SKM-1 (cell line): Measurements from ENCODE around the gene LBHD2.
"Not testable (repeated sequence)": the region's sequence is repeated elsewhere in the genome, so short reads cannot be mapped to it uniquely, and the experiment has no call there.

Source experiments
- DNase-seq: peaks from one replicate; lab custom pipeline; 2025; ENCODE audit not compliant: unreplicated experiment; lab: John Stamatoyannopoulos, UW

LBHD2 gene

DNA sequence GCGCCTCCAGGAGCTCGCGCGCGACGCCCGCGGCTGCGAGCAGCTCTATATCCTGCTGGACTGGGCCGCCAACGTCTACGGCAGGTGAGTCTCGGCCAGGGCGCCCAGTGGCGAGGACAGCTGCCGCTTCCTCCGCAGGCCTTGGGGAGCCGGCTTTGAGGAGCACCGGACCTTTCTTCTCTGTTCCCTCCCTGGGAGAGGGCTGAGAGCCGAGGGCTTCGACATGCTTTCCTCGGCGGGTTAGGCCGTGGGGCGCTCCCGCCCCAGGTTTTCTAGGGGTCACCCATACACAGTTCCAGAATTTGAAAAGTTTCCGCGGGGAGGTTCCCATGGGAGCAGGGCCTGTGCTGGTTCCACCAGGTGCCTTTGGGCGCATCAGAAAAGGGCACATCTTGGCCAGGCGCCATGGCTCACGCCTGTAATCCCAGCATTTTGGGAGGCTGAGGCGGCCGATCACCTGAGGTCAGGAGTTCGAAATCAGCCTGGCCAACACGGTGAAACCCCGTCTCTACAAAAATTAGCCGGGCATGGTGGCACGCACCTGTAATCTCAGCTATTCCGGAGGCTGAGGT, 18.8 kb downstream of the LBHD2 start:
- DNase-seq = no peak

DNA sequence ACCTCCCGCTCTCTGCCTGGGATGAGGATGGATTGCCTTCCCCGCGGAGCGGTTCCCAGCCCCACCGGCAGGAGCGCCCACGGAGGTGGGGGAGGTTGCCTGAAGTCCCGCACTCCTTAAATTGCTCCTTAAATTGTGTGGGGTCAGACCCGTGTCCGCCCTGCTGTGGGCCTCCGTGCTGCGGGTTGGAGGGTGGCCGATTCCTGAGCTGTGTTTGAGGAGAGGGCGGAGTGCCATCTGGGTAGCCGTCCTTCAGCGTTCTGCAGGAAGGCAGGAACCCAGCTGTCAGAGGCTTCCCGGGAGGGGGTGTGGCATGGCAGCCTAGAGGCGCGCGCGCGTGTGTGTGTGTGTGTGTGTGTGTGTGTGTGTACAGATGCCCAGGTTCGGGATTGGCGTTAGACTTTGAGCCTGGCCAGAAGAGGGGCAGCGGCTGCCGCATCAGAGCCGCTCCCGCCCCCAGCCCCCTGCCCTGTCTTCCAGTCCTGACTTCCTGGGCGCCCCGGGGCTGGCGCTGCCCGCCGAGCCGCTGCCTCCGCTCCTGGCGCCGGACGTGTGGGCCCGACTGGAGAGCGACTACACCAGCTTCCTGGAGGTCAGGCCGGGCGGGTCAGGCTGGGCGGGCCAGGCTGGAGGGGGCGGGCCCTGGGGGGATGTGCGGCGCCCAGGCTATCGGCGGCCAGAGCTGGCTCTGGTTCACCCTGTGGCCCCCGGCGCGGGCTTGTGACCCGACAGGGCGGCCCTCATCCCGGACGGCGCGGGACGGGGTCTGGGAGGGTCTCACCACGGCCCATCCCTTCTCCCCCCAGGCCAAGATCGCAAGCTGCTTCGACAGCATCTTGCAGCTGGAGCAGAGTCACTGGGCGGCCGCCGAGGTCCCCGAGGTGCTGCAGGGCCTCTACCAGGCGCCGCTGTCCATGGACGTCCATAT, 19.7 kb downstream of the LBHD2 start:
- DNase-seq = no peak

DNA sequence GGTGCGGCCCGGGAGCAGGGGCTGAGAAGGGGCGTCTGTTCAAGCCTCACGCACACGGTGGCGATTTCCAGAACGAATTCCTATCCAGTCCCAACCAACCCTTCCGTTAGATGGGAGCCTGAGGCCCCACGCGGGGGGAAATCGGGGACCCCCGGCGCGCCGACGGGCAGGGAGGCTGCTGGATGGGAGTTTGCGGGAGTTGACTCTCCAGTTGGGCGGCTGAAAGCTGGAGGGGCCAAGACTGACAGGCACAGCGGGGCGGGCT, 20.3 kb downstream of the LBHD2 start:
- DNase-seq = no peak

DNA sequence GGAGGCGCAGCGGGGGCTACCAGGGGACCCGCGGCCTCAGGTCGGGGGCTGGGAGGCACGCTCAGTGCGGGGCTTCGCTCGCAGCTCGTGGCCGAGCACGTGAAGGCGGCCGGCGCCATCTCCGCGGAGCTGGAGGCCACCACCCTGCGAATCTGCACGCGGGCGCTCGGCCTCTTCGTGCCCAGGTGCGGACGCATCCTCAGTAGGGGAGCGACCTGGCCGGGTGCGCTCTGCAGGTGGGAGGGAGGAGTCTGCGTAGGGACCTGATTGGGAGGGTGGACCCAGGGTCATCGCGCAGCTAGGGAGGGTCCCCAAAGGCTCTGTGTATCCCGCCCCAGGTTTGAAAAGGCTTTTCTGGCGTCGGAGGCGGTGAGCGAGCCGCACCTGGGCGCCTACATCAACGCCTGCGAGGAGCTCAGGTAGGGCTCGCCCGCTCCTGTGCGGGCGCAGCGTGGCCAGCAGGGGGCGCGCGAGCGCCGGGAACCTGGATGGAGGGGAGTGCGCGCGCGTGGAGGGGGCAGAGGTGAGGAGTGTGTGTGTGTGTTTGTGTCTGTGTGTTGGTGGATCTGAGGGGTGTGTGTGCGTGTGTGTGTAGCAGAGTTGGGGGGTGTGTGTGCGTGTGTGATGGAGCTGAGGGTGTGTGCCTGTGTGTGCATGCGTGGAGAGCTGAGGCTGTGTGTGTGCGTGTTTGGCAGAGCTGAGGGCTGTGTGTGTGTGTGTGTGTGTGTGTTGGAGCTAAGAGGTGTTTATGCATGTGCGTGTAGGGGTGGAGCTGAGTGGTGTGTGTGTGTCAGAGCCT, 20.8 kb downstream of the LBHD2 start:
- DNase-seq = no peak

DNA sequence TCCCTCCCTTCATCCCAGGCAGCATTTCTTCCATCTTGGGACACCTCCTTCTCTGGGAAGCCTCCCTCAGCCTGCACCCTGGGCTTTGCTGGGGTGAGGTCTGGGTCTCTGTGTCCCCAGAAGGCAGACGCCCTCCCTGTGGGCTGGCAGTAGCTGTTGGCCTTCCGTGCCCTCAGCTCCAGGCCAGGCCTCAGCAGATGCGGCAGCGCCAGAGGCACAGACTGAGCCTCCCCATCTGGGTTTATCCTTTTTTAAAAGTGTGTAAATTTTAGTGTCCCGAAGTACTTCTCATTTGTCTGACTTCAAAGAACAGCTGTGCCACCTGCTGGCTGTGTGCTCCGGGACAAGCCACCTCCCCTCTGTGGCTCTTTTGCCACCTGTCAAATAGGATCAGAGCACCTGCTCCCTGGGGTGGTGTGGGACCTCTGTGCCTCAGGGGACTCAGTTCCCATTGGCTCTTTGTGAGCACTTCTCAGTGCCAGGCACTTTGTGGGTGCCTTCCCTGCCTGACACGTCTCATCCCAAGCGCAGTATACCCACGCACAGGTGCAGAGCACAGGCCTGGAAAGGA, 21.7 kb downstream of the LBHD2 start:
- no peak for DNase-seq

DNA sequence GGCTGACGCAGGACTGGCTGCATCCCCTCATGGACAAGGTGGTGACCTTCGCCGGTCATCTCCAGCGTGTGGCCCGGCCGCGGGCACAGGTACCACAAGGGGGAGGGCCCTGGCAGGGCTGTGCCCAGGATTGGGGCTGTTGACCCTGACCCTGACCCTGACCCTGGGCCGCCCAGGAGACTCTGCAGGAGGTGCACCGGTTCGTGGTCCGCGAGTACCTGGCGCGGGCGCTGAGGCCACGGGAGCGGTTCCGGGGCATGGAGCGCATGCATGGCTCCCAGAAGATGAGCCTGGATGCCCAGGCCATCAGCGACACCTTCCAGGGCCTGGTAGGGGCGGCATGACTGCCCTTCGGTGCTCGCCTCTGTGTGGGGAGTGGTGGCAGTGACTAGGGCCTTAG, 23.4 kb downstream of the LBHD2 start:
- DNase-seq = no peak

DNA sequence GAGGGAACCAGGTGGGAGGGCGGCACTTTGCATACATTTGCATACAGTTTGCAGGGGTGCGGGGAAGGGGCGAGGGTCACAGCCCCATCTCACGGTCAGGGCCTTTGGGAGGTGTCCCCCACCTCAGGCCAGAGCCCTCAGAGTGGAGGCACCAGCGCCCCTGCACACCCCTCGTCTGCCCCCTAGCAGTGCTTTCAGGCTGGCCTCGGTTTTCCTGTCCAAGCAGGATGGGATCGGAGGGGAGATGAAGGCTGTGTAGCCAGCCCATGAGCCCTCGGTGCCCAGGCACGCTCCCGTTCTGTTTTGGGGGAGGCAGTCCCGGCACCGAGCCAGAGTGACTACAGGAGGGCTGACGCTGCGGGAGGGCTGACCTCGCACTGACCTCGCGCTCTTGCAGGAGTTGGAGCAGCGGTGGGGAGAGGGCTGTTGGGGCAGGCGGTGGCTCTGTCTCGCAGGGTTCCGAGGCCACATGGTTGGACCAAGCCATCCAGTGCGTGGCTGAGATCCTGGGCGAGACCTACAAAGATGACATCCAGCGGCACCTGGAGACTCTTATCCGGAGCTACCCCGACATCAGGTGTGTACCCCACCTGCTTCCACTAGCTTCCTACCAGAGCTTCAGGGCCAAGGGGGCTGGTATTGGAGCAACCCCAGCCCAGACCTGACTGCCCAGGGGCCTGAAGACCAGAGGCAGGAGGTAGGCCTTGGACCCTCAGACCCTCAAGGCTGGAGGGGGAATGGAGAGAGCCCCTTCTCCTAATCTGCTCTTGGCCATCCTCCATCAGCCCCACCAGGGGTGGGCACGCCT, 24.1 kb downstream of the LBHD2 start:
- no peak for DNase-seq

DNA sequence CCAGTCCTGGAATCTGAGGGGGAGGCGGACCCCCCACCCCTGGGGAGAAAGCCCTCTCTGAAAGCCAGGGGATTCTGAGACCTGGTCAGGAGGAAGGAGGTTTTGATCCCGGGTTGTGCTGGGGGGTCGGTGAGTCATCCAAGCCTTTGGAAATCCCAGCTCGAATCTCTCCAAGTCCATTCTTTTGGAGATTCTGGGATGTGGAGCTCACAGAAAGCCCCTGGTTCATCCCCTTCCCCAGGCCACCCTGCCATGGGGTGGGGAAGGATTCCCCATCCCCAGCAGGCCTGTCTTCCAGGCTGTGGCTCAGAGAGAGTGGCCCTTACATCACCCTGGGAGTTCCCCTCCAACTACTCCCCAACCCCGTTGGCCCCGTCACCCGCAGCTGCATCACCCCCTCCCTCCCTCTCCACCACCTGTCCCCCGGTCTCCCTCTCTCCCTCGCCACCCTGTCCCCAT, 24.8 kb downstream of the LBHD2 start:
- DNase-seq = no peak

DNA sequence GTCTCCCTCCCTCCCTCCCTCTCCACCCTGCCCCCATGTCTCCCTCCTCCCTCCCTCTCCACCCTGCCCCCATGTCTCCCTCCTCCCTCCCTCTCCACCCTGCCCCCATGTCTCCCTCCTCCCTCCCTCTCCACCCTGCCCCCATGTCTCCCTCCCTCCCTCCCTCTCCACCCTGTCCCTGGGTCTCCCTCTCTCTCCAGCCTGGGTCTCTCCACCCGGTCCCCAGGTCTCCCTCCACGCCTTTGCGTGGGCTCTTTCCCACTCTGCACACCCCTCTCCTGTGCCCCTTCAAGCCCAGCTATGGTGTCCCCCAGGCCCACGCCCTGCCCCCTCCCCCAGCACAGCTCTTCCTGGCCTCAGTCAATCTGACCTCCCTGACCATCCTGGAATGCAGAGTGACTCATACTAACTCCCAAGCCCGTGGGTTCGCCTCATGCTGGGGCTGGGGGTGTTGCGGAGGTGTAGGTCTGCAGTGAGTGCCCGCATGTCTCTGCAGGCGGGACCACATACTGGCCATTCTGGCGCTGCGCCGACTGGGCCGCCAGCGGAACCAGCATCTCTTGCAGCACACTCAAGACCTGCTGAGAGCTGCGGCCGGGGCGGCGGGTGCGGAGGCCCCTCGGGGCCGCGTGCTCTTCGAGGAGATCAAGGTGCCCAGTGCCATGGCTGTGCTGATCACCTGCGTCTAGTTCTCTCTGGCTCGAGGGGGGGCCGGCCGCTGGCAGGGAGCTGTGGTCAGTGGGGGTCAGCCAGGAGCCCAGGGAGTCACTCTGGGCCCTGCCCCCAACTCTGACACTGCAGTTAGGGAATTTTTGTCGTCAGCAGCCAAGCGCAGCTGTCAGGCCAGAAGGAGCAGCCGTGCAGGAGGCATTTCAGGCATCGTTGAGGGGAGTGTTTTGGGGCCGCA, 25.8 kb downstream of the LBHD2 start:
- no peak for DNase-seq

DNA sequence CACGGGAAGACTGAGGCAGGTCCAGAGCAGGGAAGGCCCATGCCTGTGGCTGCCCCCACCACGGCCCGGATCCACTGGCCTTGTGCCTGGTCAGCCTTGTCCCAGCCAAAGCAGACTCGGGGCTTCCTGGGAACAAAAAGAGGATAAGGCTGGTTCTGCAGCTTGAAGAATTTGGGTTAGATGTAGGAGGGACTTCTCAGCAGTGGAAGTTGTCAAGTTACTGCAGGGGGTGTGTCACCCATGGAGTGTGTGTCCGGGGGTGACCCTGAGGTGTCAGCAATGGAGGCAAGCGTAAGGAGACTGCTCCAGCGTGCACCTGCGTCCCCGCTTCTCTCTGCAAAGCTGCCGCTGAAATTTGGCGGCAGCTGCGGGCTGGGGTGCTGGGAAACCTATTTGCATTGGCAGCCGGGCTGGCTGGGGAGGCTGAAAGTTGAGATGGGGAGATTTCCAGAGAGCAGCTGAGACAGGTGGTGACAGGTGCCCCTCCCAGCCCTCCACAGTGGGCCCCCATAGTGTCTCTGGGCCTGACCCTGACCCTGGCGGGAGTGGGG, 26.7 kb downstream of the LBHD2 start:
- DNase-seq = no peak

DNA sequence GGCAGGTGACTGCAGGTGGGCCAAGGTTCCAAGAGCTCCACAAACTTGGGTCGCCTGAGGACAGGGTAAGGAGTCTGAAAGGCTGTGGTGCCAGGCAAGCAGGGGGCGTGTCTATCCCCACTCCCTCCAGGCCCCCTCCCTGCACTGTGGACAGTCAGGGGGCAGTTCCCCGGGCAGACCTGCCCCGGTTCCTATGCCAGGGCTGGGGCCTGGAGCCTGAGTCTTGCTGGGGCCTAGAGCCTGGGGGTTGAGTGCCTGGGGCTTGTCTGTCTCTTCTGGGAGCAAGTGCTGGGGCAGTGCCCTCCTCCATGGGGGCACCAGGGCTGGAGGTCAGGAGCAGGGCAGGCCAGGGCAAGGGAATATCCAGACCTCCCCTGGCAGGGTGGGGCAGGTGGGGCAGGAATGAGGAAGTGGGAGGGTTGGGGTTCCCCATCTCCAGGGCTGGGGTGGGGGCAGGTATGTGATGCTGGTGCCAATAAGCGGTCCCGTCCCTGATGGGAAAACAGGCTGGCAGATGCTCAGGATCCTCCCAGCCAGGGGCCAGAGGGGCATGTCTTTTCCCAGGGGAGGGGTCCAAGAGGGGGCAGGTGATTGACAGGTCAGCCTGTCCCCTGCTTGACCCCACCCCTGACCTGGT, 27.3 kb downstream of the LBHD2 start:
- DNase-seq = no peak

DNA sequence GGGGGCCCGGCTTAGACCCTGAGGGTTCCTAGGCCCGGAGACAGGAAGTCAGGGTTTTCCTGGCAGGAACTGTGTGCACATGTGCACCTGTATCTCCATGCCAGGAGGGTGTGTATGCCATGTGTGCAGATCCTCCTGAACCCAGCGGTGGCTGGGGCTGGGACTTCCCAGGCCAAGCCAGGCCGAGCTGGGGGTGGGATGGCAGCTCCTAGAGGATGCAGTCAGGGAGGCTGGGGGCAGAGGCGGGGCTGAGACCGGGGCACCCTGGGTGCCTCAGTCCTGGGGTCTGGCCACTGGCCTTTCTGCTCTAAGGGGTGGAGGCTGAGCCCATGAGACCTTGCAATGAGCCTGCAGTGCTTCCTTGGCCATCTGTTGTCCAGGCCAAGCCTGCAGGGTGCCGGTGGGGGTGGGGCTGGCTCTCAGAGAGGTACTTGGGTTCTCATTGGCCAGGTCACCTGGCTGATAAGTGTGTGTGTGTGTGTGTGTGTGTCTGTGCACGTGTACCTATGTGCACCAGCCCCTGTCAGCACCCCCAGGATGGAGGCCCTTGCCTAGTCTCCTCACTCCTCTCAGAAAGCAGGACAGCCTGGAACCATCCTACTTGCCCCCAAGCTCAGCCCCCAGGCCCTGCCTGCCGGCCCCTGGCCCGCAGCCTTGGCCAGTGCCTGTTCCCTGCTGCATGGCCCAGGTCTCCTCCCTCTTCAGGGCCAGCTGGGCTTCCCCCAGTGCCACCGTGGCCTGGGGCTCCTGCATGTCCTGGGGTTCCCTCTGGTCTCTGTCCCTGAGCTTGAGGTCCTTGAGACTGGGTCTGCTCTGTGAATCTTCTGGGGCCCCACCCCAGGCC, 28.6 kb downstream of the LBHD2 start:
- DNase-seq = no peak

DNA sequence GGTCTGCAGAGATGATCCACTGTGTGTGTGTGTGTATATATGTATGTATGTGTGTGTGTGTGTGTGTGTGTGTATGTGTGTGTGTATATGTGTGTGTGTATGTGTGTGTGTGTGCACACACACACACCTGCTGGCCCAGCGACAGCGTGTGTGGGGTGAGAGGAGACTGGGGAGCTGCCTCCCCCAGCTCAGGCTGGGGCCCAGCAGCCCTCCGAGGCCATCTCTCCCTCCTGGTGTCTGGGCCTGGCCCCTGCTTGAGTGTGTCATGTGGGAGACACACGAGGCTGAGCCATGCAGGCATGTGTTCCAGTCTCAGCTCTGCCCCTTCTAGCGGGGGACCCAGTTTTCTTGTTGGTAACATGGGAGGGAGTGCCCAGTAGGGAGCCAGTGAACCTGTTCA, 29.3 kb downstream of the LBHD2 start:
- no peak for DNase-seq

DNA sequence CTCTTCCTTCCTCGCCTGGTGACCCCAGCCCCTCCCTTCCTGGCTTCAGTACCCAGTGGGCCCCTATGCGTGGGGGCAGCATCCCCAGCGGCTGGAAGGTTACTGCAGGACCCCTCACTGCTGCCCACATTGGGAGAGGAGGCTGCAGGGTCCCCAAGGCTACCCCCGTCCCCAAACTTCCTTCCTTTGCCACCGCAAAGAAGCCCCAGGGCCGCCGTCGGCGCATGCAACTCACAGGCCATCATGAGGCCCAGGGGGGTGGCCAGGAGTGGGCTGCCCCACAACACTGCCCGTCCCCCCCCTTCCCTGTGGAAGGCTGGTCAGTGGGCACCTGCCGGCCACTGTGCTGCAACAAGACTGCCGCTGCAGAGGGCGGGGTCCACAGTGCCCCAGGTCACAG, 29.8 kb downstream of the LBHD2 start:
- DNase-seq = no peak

DNA sequence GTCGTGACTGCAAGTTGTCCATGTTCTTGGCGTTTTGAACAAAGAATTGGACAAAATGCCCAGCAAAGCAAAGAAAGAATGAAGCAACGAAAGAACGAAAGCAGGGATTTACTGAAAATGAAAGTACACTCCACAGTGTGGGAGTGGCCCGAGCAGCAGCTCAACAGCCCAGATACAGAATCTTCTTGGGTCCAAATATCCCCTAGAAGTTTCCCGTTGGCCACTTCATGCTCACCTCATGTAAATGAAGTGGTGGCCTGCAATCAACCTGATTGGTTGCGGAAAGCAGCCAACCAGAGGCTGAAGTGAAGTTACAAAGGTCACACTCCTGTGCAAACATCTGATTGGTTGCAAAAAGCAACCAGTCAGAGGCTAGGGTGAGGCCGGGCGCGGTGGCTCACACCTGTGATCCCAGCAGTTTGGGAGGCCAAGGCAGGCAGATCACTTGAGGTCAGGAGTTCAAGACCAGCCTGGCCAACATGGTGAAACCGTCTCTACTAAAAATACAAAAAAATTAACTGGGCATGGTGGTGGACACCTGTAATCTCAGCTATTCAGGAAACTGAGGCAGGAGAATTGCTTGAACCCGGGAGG, 31.2 kb downstream of the LBHD2 start:
- not testable (repeated sequence) for DNase-seq

DNA sequence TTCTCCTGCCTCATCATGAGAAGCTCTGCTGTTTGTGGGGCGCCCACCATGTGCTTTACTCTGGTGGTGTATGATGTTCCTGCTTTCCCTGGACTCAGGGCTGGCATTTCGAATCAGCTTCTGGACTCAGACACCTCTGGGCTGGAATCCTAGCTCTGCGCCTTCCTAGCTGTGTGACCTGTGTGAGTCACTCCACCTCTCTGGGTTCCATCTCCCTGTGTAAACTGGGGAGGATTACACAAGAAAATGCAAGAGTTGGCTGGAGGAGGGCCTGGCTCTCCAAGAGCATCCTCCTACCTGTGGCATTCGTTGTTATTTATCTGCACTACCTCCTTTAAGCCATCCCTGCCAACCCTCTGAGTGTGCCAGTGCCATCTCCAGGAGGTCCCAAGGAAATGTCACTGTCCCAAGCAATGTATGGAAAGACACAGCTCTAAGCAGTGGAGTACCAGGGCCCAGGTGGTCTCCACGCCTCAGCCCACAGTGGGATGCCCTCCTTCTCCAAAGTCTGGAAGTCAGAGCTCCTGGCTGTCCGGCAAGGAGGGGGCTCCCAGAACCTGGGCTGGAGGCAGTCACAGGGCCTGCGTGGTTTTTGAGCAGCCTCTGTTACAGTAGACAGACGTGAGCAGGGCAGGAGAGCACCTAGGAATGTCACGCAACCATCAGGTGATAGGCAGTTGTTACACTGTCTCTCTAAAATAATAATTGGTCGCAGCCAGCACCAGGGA, 32.0 kb downstream of the LBHD2 start:
- DNase-seq = no peak

DNA sequence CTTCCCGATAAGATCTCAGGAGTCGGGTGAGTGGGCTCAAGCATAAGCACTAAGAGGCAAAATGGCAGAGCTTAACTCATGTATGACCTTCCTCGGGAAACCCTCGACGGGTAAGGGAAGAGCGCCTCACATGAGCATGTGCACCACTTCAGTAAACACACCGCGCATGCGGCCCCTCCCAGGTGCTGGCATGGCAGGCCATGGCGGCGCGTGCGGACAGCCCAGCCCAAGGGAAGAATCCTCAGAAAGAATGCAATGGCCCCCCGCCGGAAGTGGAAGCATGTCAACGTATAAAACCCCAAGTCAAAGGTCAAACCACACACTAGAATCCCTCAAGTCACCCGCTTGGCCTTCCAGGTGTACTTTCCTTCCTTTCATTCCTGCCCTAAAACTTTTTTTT, 32.6 kb downstream of the LBHD2 start:
- DNase-seq = no peak
